GM04503 (cell line): ENCODE results near the gene SIPA1L3.

ENCODE experiments used
- DNase-seq: peaks from one replicate; pipeline ENCODE4 v3.0.0-alpha.2; 2012; ENCODE audit warnings: low read depth

SIPA1L3 gene

GRCh38 chr19:38193445-38193844, 286.4 kb downstream of the SIPA1L3 start:
- no peak for DNase-seq

- DNase-seq = no peak
These were observed 287.2 kb downstream of the SIPA1L3 start for GRCh38 chr19:38194061-38194701.

GRCh38 chr19:38195237-38195636, 288.2 kb downstream of the SIPA1L3 start:
- no peak for DNase-seq

GRCh38 chr19:38196245-38196837, 289.3 kb downstream of the SIPA1L3 start:
- DNase-seq = no peak

GRCh38 chr19:38196948-38197656, 290.1 kb downstream of the SIPA1L3 start:
- DNase-seq = no peak

- DNase-seq = no peak
These were observed 291.1 kb downstream of the SIPA1L3 start for GRCh38 chr19:38197937-38198704.

GRCh38 chr19:38199340-38199739, 292.3 kb downstream of the SIPA1L3 start:
- DNase-seq = no peak

GRCh38 chr19:38201731-38202130, 294.7 kb downstream of the SIPA1L3 start:
- no peak for DNase-seq

GRCh38 chr19:38202504-38202903, 295.5 kb downstream of the SIPA1L3 start:
- DNase-seq = no peak

GRCh38 chr19:38203197-38203596, 296.2 kb downstream of the SIPA1L3 start:
- no peak for DNase-seq

GRCh38 chr19:38204096-38204495, 297.1 kb downstream of the SIPA1L3 start:
- no peak for DNase-seq

GRCh38 chr19:38204728-38205127, 297.7 kb downstream of the SIPA1L3 start:
- DNase-seq = no peak

- DNase-seq = no peak
These were observed 299.2 kb downstream of the SIPA1L3 start for GRCh38 chr19:38206006-38206745.

GRCh38 chr19:38206928-38207327, 299.9 kb downstream of the SIPA1L3 start:
- no peak for DNase-seq

GRCh38 chr19:38207543-38207942, 300.5 kb downstream of the SIPA1L3 start:
- DNase-seq = no peak

- no peak for DNase-seq
These were observed 301.6 kb downstream of the SIPA1L3 start for GRCh38 chr19:38208571-38208970.

GRCh38 chr19:38209152-38209551, 302.1 kb downstream of the SIPA1L3 start:
- no peak for DNase-seq

- DNase-seq = no peak
These were observed 302.9 kb downstream of the SIPA1L3 start for GRCh38 chr19:38209671-38210457.

GRCh38 chr19:38210458-38210987, 303.5 kb downstream of the SIPA1L3 start:
- DNase-seq = no peak

GRCh38 chr19:38211151-38211591, 304.2 kb downstream of the SIPA1L3 start:
- no peak for DNase-seq

- DNase-seq = no peak
These were observed 304.8 kb downstream of the SIPA1L3 start for GRCh38 chr19:38211766-38212165.
